ENCODE results near the gene TSPEAR.
"Not testable (repeated sequence)": the region's sequence is repeated elsewhere in the genome, so short reads cannot be mapped to it uniquely, and the experiment has no call there.

TSPEAR gene

DNA sequence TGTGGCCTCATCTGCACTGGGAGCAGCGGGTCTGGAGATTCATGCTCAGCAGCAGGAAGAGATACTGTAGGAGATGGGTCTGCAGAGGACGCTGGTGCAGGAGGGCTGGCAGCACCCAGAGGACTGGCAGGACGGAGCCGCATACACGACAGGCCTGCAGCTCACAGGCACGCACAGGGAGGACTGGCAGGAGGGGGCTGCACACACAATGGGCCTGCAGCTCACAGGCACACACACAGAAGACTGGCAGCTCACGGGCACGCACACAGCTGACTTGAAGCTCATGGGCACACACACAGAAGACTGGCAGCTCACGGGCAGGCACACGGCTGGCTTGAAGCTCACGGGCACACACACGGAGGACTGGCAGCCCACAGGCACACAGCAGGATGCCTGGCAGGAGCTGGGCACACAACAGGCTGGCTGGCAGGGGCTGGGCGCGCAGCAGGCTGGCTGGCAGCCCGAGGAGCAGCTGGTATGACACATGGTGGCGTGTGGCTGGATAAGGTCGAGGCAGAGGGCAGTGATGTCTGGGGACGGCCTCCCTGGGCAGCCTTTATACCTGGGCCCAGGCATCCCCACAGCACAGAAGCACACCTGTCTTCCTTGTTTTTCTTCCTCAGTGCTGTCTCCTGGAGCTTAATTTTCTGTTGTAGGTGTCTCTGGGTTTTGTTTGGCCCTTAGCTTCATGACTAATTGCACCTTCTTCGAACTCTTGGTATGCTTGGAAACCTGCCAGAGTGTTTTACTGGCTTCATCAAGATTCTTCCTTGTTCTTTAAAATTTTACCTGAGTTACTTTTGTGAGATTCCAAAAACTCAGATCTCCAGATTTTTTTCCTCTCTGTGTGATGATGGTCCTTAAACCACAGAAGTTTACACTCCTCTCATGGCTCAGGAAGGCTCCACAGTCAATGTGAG, 44.7 kb downstream of the TSPEAR start, which contains the start of gene KRTAP12-2:
KRTAP12-2 (minus strand) TSS at position 527 of the 920 bp plus-strand sequence; CDS start at position 486, 41 bp downstream.
- CTCF ChIA-PET, result no interaction called here
- POLR2A ChIA-PET, result no interaction called here
- DNase-seq (ENCODE audit: extremely low spot score), result no peak
- TF ChIP-seq NFRKB (IDR thresholded peaks at IDR 0.05) (no peak), ARNT (IDR thresholded peaks at IDR 0.05) (no peak), CTBP1 (IDR thresholded peaks at IDR 0.05; ENCODE audit: borderline replicate concordance) (no peak), LEF1 (IDR thresholded peaks at IDR 0.05; ENCODE audit: borderline replicate concordance) (no peak), ELF4 (IDR thresholded peaks at IDR 0.05) (no peak), L3MBTL2 (conservative IDR thresholded peaks at IDR 0.05) (no peak), FOXM1 (IDR thresholded peaks at IDR 0.05; ENCODE audit: borderline replicate concordance) (no peak)
- TF ChIP-seq, protein P1, sequence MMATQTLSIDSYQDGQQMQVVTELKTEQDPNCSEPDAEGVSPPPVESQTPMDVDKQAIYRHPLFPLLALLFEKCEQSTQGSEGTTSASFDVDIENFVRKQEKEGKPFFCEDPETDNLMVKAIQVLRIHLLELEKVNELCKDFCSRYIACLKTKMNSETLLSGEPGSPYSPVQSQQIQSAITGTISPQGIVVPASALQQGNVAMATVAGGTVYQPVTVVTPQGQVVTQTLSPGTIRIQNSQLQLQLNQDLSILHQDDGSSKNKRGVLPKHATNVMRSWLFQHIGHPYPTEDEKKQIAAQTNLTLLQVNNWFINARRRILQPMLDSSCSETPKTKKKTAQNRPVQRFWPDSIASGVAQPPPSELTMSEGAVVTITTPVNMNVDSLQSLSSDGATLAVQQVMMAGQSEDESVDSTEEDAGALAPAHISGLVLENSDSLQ (IDR thresholded peaks at IDR 0.05), result no peak

DNA sequence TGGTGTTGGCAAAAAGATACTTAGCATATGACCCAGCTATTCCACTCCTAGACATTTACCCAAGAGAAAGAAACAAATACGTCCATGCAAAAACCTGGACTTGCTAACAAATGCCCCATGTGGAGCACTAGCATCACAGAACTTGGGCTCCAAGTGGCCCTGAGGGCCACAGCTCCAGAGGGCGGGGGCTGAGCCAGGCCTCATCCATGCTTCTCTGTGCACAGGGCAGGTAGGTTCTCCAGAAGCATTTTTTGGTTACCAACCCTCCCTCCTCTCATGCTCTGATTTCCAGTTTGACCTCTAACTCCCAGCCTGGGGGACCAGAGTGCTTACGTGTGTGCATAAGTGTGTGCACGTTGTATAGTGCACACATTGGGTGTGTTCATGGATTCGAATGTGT, 46.7 kb downstream of the TSPEAR start:
- POLR2A ChIA-PET, result no interaction called here
- no peak for DNase-seq (ENCODE audit: extremely low spot score)
- TF ChIP-seq CTBP1 (IDR thresholded peaks at IDR 0.05; ENCODE audit: borderline replicate concordance), result no peak
- TF ChIP-seq SUZ12 (IDR thresholded peaks at IDR 0.05), result no peak
- TF ChIP-seq FOXK2 (IDR thresholded peaks at IDR 0.05), result no peak
- no peak for TF ChIP-seq LEF1 (IDR thresholded peaks at IDR 0.05; ENCODE audit: borderline replicate concordance)
- TF ChIP-seq, protein P1 (IDR thresholded peaks at IDR 0.05), result no peak
- CTCF ChIA-PET, result no interaction called here

DNA sequence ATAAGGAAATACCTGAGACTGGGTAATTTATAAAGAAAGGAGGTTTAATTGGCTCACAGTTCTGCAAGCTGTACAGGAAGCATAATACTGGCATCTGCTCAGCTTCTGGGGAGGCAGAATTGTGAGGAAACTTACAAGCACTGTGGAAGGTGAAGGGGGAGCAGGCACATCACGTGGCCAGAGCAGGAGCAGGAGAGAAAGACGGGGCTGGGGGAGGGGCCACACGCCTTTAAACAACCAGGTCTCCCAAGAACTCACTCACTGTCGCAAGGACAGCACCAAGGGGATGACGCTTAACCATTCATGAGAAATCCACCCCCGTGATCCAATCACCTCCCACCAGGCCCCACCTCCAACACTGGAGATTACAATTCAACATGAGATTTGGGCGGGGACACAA, 49.8 kb downstream of the TSPEAR start:
- DNase-seq (ENCODE audit: extremely low spot score); CTCF ChIA-PET; POLR2A ChIA-PET: not testable (repeated sequence)

DNA sequence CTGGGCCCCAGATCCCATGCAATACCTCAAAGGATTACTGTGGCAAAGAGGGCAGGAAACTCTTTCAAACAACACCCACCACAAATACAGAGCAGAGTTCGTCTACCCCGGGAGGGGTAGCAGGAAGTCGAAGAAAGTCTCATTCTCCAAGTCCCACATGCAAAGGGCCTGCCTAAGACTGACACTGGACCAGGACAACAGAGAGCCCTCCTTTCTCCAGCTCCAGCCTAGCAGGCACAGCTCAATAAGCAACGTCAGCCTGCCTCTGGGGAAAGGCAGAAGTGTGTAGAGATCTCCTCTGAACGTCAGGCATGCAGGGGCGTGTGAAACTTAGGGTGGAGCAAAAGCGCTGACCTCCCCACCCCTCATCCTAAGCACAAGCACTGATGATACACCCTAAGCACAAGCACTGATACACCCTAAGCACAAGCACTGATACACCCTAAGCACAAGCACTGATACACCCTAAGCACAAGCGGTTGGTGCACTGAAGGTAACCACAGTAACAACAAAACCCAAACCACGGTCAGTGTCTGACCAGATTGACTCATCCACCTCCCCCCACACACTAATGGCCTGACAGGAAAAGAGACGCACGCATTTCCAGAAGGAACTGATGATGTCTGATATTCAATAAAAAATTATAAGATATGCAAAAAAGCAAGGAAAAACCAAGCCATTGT, 52.3 kb downstream of the TSPEAR start:
- ChIA-PET CTCF (no interaction called here), POLR2A (no interaction called here)
- TF ChIP-seq, protein P1 (IDR thresholded peaks at IDR 0.05), result no peak
- TF ChIP-seq HDGF (IDR thresholded peaks at IDR 0.05; ENCODE audit: borderline replicate concordance) (no peak), SUZ12 (IDR thresholded peaks at IDR 0.05) (no peak), ZNF384 (IDR thresholded peaks at IDR 0.05) (no peak), LEF1 (IDR thresholded peaks at IDR 0.05; ENCODE audit: borderline replicate concordance) (no peak), FOXM1 (IDR thresholded peaks at IDR 0.05; ENCODE audit: borderline replicate concordance) (no peak), FOXA1 (IDR thresholded peaks at IDR 0.05) (no peak)
- DNase-seq (ENCODE audit: extremely low spot score), result no peak

DNA sequence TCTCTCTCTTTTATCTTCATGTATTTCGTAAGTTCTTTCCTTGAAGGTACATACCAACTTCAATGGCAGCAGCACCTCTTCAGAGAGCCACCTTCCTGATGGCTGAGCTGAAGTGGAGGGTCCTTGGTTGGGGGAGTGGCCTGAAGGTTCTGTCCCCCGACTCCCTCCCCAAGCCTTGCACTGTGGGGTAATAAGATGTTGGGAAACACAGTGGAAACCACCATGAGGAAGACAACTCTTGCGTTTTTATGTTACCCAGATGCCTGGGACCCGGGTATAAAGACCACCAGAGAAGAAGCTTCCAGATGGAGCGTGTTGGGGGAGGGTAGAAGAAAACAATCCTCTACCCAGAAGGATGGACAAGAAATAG, 52.8 kb downstream of the TSPEAR start:
- ChIA-PET CTCF (interaction anchor here (0.7 kb wide), 1 partner anchor 153 kb away, joined by 3 read pairs; no protein-coding TSS in a partner anchor), POLR2A (no interaction called here)

More for the DNA sequence above, 52.8 kb downstream of the TSPEAR start:
- DNase-seq (ENCODE audit: extremely low spot score), result no peak
- TF ChIP-seq BHLHE40 (IDR thresholded peaks at IDR 0.05; ENCODE audit: borderline replicate concordance) (no peak), ARNT (IDR thresholded peaks at IDR 0.05) (no peak), TARDBP (IDR thresholded peaks at IDR 0.05) (no peak), NFRKB (IDR thresholded peaks at IDR 0.05) (no peak), SUZ12 (IDR thresholded peaks at IDR 0.05) (no peak), L3MBTL2 (conservative IDR thresholded peaks at IDR 0.05) (no peak), LEF1 (IDR thresholded peaks at IDR 0.05; ENCODE audit: borderline replicate concordance) (no peak), FOXM1 (IDR thresholded peaks at IDR 0.05; ENCODE audit: borderline replicate concordance) (no peak), ELF4 (IDR thresholded peaks at IDR 0.05) (no peak), CTBP1 (IDR thresholded peaks at IDR 0.05; ENCODE audit: borderline replicate concordance) (no peak), FOXA1 (IDR thresholded peaks at IDR 0.05) (no peak)
- TF ChIP-seq, protein P1 (IDR thresholded peaks at IDR 0.05), result no peak

Data from HEK293T (cell line).